HepG2 (cell line): ENCODE results near the gene KLHL33. TPM values are rescaled to one million over a fixed set of nuclear protein-coding genes. Genes with fewer than 3 reads are reported as not detected.

Experiments used
- CBFB ChIP-seq: sonication (generic); formaldehyde crosslinking; IDR thresholded peaks from 2 replicates; pipeline ENCODE4 v1.4.0; 2020; ENCODE audit warnings: missing genetic modification reagents
- GATAD2A ChIP-seq: IDR thresholded peaks from 2 replicates; pipeline ENCODE4 v1.6.1; 2016
- NFATC3 ChIP-seq: sonication (generic); formaldehyde crosslinking; IDR thresholded peaks from 2 replicates; pipeline ENCODE4 v1.5.1; 2020; ENCODE audit warnings: mild to moderate bottlenecking, missing genetic modification reagents
- NFKBIZ ChIP-seq: IDR thresholded peaks from 2 replicates; pipeline ENCODE4 v1.6.1; 2018; ENCODE audit warnings: missing genetic modification reagents, missing compliant biosample characterization
- NRL ChIP-seq: sonication (generic); formaldehyde crosslinking; IDR thresholded peaks from 2 replicates; pipeline ENCODE4 v1.5.0; 2020; ENCODE audit warnings: missing genetic modification reagents, mild to moderate bottlenecking, moderate library complexity, borderline replicate concordance
- SIN3B ChIP-seq: fragments of 150-350 bp; IDR thresholded peaks from 2 replicates; pipeline ENCODE4 v1.6.1; 2014; ENCODE audit warnings: low read length
- SOX13 ChIP-seq, 3 experiments: fragments of 450-650 bp in 1 of 3; sonication (generic) in 1 of 3; formaldehyde crosslinking in 1 of 3; IDR thresholded peaks in 2 of 3; conservative IDR thresholded peaks in 1 of 3; 2 replicates each; pipeline versions ENCODE4 v1.5.0 to v1.6.1; 2016 to 2020; ENCODE audit warnings: antibody characterized with exemption in 1 of 3, mild to moderate bottlenecking in 1 of 3, missing compliant biosample characterization in 1 of 3, missing genetic modification reagents in 1 of 3, moderate library complexity in 1 of 3
- TBL1XR1 ChIP-seq: fragments of 150-350 bp; IDR thresholded peaks from 2 replicates; pipeline ENCODE4 v1.6.1; 2014; ENCODE audit warnings: borderline replicate concordance, low read length; ENCODE audit not compliant: partially characterized antibody
- THAP11 ChIP-seq: IDR thresholded peaks from 2 replicates; pipeline ENCODE4 v1.6.1; 2016; ENCODE audit warnings: missing biosample characterization, missing genetic modification reagents
- ZNF12 ChIP-seq: sonication (generic); formaldehyde crosslinking; IDR thresholded peaks from 2 replicates; pipeline ENCODE4 v1.5.0; 2020; ENCODE audit warnings: missing genetic modification reagents
- ZNF230 ChIP-seq: sonication (generic); formaldehyde crosslinking; IDR thresholded peaks from 2 replicates; pipeline ENCODE4 v1.4.0; 2020; ENCODE audit warnings: mild to moderate bottlenecking, missing genetic modification reagents
- ZNF282 ChIP-seq: fragments of 450-650 bp; IDR thresholded peaks from 2 replicates; pipeline ENCODE4 v1.6.1; 2018; ENCODE audit not compliant: partially characterized antibody
- ZNF446 ChIP-seq: sonication (generic); formaldehyde crosslinking; IDR thresholded peaks from 2 replicates; pipeline ENCODE4 v1.5.0; 2020; ENCODE audit warnings: mild to moderate bottlenecking, missing genetic modification reagents
- ZNF619 ChIP-seq: sonication (generic); formaldehyde crosslinking; IDR thresholded peaks from 2 replicates; pipeline ENCODE4 v1.4.0; 2020; ENCODE audit warnings: mild to moderate bottlenecking, missing genetic modification reagents
- ZNF775 ChIP-seq: sonication (generic); formaldehyde crosslinking; IDR thresholded peaks from 2 replicates; pipeline ENCODE4 v1.4.0; 2020; ENCODE audit warnings: missing genetic modification reagents, mild to moderate bottlenecking, moderate library complexity, borderline replicate concordance
- polyA plus RNA-seq, 8 experiments: library from polyadenylated mRNA; depleted of rRNA in 3 of 8; stranded (reverse) in 7 of 8; unstranded in 1 of 8; fragments of >200 nt; fragmentation: Illumina TruSeq in 4 of 8; extraction: Trizol in 4 of 8; gene quantifications; 2 replicates each; pipeline versions ENCODE4 v1.2.1 to v1.2.3, GENCODE V29; 2011 to 2016; ENCODE audit warnings: low read depth in 4 of 8, missing spikeins in 1 of 8, mixed read lengths in 1 of 8; ENCODE audit not compliant: insufficient read depth in 1 of 8
- total RNA-seq, 5 experiments: library from RNA; depleted of rRNA; stranded (reverse); fragments of >200 nt; fragmentation: Illumina TruSeq; extraction: Trizol; gene quantifications; 2 replicates each; pipeline ENCODE4 v1.2.3, GENCODE V29; 2016; ENCODE audit warnings: low read depth in 1 of 5
- TF ChIP-seq, protein P1 (sequence below): IDR thresholded peaks from 2 replicates; pipeline ENCODE4 v1.6.1; 2016; ENCODE audit warnings: low read depth, missing genetic modification reagents, missing compliant biosample characterization
- TF ChIP-seq, protein P2 (sequence below): sonication (generic); formaldehyde crosslinking; IDR thresholded peaks from 2 replicates; pipeline ENCODE4 v1.4.0; 2020; ENCODE audit warnings: missing genetic modification reagents
- TF ChIP-seq, protein P3 (sequence below): sonication (generic); formaldehyde crosslinking; conservative IDR thresholded peaks from 2 replicates; pipeline ENCODE4 v1.4.0; 2020; ENCODE audit warnings: missing genetic modification reagents
- TF ChIP-seq, protein P4 (sequence below): sonication (generic); formaldehyde crosslinking; conservative IDR thresholded peaks from 2 replicates; pipeline ENCODE4 v1.4.0; 2020; ENCODE audit warnings: missing genetic modification reagents

KLHL33 gene
- total and polyA plus RNA-seq, 2 of the 13 experiments (the other 11 are each of a cell fraction or from before 2014, with no cell fraction given), result not detected

DNA sequence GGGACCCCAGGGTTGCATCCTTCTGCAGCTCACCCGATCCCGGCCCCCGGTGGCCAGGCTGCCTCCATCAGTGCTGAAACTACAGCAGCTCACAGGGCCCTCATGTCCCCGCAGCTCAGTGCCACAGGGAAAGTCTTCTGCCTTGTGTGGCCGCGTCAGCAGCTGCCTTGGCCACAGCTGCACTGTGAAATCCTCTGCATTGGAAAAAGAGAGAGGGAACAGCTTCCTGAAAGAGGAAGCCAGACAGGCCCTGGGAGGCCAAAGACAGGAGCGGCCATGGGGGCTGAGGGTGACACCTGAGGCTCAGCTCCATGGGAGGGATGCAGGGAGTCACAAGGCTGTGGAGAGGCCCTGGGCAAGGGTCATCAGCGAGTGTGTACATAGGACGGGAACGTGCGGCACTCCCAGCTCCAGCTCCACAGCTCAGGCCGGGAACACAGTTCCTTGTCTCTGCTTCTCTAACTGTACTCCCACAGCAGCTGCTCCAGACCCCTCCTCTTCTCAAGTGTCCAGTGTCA, 59.8 kb downstream of the KLHL33 start (continued):
- TF ChIP-seq, protein P1, sequence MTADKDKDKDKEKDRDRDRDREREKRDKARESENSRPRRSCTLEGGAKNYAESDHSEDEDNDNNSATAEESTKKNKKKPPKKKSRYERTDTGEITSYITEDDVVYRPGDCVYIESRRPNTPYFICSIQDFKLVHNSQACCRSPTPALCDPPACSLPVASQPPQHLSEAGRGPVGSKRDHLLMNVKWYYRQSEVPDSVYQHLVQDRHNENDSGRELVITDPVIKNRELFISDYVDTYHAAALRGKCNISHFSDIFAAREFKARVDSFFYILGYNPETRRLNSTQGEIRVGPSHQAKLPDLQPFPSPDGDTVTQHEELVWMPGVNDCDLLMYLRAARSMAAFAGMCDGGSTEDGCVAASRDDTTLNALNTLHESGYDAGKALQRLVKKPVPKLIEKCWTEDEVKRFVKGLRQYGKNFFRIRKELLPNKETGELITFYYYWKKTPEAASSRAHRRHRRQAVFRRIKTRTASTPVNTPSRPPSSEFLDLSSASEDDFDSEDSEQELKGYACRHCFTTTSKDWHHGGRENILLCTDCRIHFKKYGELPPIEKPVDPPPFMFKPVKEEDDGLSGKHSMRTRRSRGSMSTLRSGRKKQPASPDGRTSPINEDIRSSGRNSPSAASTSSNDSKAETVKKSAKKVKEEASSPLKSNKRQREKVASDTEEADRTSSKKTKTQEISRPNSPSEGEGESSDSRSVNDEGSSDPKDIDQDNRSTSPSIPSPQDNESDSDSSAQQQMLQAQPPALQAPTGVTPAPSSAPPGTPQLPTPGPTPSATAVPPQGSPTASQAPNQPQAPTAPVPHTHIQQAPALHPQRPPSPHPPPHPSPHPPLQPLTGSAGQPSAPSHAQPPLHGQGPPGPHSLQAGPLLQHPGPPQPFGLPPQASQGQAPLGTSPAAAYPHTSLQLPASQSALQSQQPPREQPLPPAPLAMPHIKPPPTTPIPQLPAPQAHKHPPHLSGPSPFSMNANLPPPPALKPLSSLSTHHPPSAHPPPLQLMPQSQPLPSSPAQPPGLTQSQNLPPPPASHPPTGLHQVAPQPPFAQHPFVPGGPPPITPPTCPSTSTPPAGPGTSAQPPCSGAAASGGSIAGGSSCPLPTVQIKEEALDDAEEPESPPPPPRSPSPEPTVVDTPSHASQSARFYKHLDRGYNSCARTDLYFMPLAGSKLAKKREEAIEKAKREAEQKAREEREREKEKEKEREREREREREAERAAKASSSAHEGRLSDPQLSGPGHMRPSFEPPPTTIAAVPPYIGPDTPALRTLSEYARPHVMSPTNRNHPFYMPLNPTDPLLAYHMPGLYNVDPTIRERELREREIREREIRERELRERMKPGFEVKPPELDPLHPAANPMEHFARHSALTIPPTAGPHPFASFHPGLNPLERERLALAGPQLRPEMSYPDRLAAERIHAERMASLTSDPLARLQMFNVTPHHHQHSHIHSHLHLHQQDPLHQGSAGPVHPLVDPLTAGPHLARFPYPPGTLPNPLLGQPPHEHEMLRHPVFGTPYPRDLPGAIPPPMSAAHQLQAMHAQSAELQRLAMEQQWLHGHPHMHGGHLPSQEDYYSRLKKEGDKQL (CRISPR knock-in tag), result no peak
- TF ChIP-seq SIN3B (no peak), ZNF12 (no peak), NFATC3 (CRISPR knock-in tag) (no peak), GATAD2A (CRISPR knock-in tag) (peak; percentile 47; the same call in 1 of the 2 replicates), TBL1XR1 (no peak), ZNF775 (CRISPR knock-in tag) (no peak), ZNF282 (no peak), ZNF619 (CRISPR knock-in tag) (peak; percentile 42; the same call in 1 of the 2 replicates), SOX13 (IDR thresholded peaks at IDR 0.05) (no peak), SOX13 (CRISPR knock-in tag; conservative IDR thresholded peaks at IDR 0.05 in 1 of 2, IDR thresholded peaks at IDR 0.05 in 1 of 2) (0 out of 4 replicates have a peak, but pooled peaks of 1 of the 2 experiments have one; percentile 30), THAP11 (CRISPR knock-in tag) (no peak), ZNF446 (CRISPR knock-in tag) (no peak), ZNF230 (CRISPR knock-in tag) (no peak), NFKBIZ (CRISPR knock-in tag) (0 out of 2 replicates have a peak, but pooled peaks have one; percentile 25), CBFB (CRISPR knock-in tag) (0 out of 2 replicates have a peak, but pooled peaks have one; percentile 37), NRL (CRISPR knock-in tag) (peak; percentile 60)
- TF ChIP-seq, protein P2, sequence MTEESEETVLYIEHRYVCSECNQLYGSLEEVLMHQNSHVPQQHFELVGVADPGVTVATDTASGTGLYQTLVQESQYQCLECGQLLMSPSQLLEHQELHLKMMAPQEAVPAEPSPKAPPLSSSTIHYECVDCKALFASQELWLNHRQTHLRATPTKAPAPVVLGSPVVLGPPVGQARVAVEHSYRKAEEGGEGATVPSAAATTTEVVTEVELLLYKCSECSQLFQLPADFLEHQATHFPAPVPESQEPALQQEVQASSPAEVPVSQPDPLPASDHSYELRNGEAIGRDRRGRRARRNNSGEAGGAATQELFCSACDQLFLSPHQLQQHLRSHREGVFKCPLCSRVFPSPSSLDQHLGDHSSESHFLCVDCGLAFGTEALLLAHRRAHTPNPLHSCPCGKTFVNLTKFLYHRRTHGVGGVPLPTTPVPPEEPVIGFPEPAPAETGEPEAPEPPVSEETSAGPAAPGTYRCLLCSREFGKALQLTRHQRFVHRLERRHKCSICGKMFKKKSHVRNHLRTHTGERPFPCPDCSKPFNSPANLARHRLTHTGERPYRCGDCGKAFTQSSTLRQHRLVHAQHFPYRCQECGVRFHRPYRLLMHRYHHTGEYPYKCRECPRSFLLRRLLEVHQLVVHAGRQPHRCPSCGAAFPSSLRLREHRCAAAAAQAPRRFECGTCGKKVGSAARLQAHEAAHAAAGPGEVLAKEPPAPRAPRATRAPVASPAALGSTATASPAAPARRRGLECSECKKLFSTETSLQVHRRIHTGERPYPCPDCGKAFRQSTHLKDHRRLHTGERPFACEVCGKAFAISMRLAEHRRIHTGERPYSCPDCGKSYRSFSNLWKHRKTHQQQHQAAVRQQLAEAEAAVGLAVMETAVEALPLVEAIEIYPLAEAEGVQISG, result peak; percentile 75
- TF ChIP-seq, protein P3, sequence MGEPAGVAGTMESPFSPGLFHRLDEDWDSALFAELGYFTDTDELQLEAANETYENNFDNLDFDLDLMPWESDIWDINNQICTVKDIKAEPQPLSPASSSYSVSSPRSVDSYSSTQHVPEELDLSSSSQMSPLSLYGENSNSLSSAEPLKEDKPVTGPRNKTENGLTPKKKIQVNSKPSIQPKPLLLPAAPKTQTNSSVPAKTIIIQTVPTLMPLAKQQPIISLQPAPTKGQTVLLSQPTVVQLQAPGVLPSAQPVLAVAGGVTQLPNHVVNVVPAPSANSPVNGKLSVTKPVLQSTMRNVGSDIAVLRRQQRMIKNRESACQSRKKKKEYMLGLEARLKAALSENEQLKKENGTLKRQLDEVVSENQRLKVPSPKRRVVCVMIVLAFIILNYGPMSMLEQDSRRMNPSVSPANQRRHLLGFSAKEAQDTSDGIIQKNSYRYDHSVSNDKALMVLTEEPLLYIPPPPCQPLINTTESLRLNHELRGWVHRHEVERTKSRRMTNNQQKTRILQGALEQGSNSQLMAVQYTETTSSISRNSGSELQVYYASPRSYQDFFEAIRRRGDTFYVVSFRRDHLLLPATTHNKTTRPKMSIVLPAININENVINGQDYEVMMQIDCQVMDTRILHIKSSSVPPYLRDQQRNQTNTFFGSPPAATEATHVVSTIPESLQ (CRISPR knock-in tag), result 0 out of 2 replicates have a peak, but pooled peaks have one; percentile 56
- TF ChIP-seq, protein P4, sequence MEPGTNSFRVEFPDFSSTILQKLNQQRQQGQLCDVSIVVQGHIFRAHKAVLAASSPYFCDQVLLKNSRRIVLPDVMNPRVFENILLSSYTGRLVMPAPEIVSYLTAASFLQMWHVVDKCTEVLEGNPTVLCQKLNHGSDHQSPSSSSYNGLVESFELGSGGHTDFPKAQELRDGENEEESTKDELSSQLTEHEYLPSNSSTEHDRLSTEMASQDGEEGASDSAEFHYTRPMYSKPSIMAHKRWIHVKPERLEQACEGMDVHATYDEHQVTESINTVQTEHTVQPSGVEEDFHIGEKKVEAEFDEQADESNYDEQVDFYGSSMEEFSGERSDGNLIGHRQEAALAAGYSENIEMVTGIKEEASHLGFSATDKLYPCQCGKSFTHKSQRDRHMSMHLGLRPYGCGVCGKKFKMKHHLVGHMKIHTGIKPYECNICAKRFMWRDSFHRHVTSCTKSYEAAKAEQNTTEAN (CRISPR knock-in tag), result no peak
